ENCODE results near the gene LRFN2.

DNA sequence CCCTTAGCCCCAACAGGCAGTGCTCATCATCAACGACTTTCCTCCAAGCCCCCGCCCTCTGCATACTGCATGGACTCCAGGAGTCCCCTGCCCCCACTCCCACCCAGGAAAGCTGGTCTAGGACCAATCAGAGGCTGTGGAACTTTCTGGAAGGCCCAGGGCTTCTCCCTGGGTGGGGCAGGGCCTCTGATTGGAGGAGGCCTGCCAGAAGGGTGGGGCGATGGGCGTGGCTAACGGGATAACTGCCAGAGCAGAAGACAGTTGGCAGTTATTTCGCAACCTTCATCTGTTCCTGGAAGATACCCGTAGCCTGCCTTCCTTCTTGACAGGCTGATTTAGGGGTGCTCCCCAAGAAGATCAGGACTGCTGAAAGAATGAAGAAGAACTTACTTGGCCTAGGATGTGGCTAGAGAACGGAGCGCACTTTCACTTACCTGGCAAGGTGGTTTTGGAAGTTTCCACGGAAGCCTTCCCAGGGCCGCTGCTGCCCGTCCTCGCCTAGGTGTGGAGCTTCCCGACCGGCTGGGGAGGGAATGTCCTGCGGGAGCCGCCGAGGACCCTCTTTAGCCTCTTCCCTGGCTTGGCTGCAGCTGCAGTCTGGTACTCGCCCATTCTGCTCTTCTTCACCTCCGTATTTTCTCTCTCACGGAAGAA is 209.0 kb downstream of the LRFN2 start:
- TF ChIP-seq, protein P1, sequence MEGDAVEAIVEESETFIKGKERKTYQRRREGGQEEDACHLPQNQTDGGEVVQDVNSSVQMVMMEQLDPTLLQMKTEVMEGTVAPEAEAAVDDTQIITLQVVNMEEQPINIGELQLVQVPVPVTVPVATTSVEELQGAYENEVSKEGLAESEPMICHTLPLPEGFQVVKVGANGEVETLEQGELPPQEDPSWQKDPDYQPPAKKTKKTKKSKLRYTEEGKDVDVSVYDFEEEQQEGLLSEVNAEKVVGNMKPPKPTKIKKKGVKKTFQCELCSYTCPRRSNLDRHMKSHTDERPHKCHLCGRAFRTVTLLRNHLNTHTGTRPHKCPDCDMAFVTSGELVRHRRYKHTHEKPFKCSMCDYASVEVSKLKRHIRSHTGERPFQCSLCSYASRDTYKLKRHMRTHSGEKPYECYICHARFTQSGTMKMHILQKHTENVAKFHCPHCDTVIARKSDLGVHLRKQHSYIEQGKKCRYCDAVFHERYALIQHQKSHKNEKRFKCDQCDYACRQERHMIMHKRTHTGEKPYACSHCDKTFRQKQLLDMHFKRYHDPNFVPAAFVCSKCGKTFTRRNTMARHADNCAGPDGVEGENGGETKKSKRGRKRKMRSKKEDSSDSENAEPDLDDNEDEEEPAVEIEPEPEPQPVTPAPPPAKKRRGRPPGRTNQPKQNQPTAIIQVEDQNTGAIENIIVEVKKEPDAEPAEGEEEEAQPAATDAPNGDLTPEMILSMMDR (conservative IDR thresholded peaks at IDR 0.05; ENCODE audit: low read depth, low read length) = no peak
- no peak for TF ChIP-seq EZH2phosphoT487 (IDR thresholded peaks at IDR 0.05; ENCODE audit: borderline replicate concordance, low read length)
